Hepatocyte (in vitro differentiated cells): ENCODE results near the gene NPC2.

Experiments used
- EZH2 ChIP-seq: fragments of 200-600 bp; sonication (generic); IDR thresholded peaks from 2 replicates; pipeline ENCODE4 v1.6.1; 2016; ENCODE audit warnings: antibody characterized with exemption, mild to moderate bottlenecking, borderline replicate concordance
- EZH2phosphoT487 ChIP-seq: fragments of 200-600 bp; sonication (generic); IDR thresholded peaks from one replicate; pipeline ENCODE4 v1.6.1; 2018; ENCODE audit warnings: antibody characterized with exemption, mild to moderate bottlenecking, low read depth, moderate library complexity; ENCODE audit not compliant: unreplicated experiment, severe bottlenecking
- TF ChIP-seq, protein P1 (sequence below): fragments of 200-600 bp; sonication (generic); IDR thresholded peaks from 2 replicates; pipeline ENCODE4 v1.5.1; 2016; ENCODE audit warnings: antibody characterized with exemption, mild to moderate bottlenecking; ENCODE audit not compliant: poor library complexity

DNA sequence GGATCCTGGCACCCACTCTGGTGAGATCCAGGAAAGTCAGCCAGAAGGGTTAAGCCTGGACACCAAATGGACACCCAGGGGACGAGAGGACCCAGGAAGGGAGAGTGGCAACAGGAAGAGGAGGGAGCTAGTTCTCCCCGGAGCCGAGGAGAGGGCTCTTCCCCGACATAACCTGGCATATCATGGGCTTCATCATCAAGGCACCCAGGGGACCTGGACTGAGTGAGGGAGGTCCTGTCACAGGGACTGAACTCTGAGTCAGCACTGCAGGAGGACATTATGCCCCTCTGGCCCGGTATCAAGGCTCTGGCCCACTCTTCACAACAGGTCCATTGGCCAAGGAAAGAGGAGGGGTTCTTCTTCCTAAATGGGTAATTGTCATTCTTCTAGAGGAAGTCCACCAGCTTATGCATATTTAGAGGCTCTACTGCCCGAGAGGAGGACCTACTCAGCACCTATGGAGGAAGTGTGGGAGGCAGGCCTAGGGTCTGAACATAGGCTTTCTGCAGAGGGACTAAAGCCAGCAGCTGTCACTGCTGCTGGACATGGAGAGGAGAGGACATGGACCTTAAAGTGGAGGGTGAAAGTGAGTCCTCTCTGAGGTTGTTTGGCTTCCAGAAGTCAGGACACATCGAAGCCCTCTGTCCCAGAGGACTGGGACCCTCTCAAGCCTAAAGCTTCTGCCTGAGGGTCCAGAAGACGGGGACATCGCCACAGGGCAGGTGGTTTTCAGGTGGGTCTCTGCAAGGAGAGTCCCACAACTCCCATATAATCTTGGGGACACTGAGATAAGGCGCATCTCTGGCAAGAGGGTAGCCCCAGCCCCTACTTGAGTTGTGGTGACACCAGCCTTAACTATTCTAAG lies 19.1 kb upstream of the NPC2 start:
- TF ChIP-seq, protein P1, sequence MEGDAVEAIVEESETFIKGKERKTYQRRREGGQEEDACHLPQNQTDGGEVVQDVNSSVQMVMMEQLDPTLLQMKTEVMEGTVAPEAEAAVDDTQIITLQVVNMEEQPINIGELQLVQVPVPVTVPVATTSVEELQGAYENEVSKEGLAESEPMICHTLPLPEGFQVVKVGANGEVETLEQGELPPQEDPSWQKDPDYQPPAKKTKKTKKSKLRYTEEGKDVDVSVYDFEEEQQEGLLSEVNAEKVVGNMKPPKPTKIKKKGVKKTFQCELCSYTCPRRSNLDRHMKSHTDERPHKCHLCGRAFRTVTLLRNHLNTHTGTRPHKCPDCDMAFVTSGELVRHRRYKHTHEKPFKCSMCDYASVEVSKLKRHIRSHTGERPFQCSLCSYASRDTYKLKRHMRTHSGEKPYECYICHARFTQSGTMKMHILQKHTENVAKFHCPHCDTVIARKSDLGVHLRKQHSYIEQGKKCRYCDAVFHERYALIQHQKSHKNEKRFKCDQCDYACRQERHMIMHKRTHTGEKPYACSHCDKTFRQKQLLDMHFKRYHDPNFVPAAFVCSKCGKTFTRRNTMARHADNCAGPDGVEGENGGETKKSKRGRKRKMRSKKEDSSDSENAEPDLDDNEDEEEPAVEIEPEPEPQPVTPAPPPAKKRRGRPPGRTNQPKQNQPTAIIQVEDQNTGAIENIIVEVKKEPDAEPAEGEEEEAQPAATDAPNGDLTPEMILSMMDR = no peak
- TF ChIP-seq EZH2 (no peak), EZH2phosphoT487 (no peak)
